Prostate gland (tissue), 2 donors: ENCODE measurements around the gene THAP9. TPM values are rescaled to one million over a fixed set of nuclear protein-coding genes. Genes with fewer than 3 reads are reported as not detected.

Experiments
- DNase-seq: peaks from one replicate; pipeline ENCODE4 v3.0.0-alpha.2; 2019; ENCODE audit warnings: low spot score
- H3K27ac ChIP-seq, 2 donors: fragments of 200-600 bp; sonication (generic); 2 replicates each; pipeline ENCODE4 v1.5.1; 2017 to 2019
- H3K27me3 ChIP-seq: fragments of 200-600 bp; sonication (generic); replicated peaks from 2 replicates; pipeline ENCODE4 v1.5.1; 2019; ENCODE audit not compliant: insufficient read depth
- H3K36me3 ChIP-seq, 2 donors: fragments of 200-600 bp; sonication (generic); 1 replicate in 1 of 2; 2 replicates in 1 of 2; pipeline versions ENCODE4 v1.5.1 to v1.8.1; 2017 to 2019
- H3K4me1 ChIP-seq: fragments of 200-600 bp; sonication (generic); replicated peaks from 2 replicates; pipeline ENCODE4 v1.5.1; 2019
- H3K4me3 ChIP-seq, 2 donors: fragments of 200-600 bp; sonication (generic); 2 replicates each; pipeline ENCODE4 v1.5.1; 2017 to 2019
- H3K9me3 ChIP-seq: fragments of 200-600 bp; sonication (generic); 2 replicates; pipeline ENCODE4 v1.5.1; 2017
- POLR2A ChIP-seq: fragments of 450-650 bp; IDR thresholded peaks from one replicate; pipeline ENCODE4 v1.6.1; 2016; ENCODE audit warnings: antibody characterized with exemption, mild to moderate bottlenecking
- POLR2AphosphoS5 ChIP-seq: sonication (generic); formaldehyde crosslinking; IDR thresholded peaks from one replicate; pipeline ENCODE4 v1.6.1; 2017; ENCODE audit warnings: antibody characterized with exemption
- WGBS: methylation state at CpG from one replicate; pipeline ENCODE4 v1.1.5; 2018; 5-methylcytosine and 5-hydroxymethylcytosine counted together
- intact Hi-C: fragments of 100-400 bp; cut with DNase I; formaldehyde crosslinking; loops from one replicate; pipeline ENCODE4 v1.14.2; 2022
- small RNA-seq, 2 donors: library from RNA; depleted of rRNA; stranded (forward); fragments of <200 nt; gene quantifications; one replicate each; pipeline ENCODE3, GENCODE V24; 2016
- total RNA-seq, 2 donors: library from RNA; depleted of rRNA; stranded (reverse); fragments of >200 nt; gene quantifications; one replicate each; pipeline ENCODE4 v1.1.0, GENCODE V29; 2016
- TF ChIP-seq, protein P1 (sequence below), 4 experiments: fragments of 200-600 bp in 2 of 4; fragments of 450-650 bp in 2 of 4; sonication (generic) in 2 of 4; IDR thresholded peaks; 1 replicate in 3 of 4; 2 replicates in 1 of 4; pipeline ENCODE4 v1.5.1; 2016 to 2019; ENCODE audit warnings: antibody characterized with exemption in 4 of 4, mild to moderate bottlenecking in 2 of 4, moderate library complexity in 2 of 4

Gene THAP9
- total RNA-seq, 2 donors from 2014 or later, result 7.6 to 8.6 TPM

DNA sequence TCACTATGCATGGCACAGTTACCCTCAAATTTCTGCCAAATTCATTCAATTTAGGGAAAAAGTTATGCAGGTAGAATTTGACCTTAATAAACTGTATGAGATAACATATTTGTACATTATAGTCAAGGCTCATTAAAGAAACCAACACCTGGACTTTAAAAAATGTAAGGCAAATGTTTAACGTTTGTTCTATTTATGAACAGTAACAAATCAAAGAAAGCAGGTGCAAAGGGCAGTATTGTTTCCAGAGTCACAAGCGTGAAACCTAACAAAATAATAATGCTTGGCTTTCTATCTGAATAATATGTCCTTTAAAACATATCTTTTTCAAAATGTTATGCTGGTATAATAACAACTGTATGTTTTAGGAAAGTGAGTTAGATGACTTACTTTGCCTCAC, 68.9 kb downstream of the THAP9 start:
- 92% methylated on average over 2 of the region's 2 CpGs for WGBS
- TF ChIP-seq, protein P1, sequence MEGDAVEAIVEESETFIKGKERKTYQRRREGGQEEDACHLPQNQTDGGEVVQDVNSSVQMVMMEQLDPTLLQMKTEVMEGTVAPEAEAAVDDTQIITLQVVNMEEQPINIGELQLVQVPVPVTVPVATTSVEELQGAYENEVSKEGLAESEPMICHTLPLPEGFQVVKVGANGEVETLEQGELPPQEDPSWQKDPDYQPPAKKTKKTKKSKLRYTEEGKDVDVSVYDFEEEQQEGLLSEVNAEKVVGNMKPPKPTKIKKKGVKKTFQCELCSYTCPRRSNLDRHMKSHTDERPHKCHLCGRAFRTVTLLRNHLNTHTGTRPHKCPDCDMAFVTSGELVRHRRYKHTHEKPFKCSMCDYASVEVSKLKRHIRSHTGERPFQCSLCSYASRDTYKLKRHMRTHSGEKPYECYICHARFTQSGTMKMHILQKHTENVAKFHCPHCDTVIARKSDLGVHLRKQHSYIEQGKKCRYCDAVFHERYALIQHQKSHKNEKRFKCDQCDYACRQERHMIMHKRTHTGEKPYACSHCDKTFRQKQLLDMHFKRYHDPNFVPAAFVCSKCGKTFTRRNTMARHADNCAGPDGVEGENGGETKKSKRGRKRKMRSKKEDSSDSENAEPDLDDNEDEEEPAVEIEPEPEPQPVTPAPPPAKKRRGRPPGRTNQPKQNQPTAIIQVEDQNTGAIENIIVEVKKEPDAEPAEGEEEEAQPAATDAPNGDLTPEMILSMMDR (IDR thresholded peaks at IDR 0.05), result no peak
- TF ChIP-seq POLR2AphosphoS5, result no peak
- no peak for TF ChIP-seq POLR2A

More for the DNA sequence above, 68.9 kb downstream of the THAP9 start:
- Histone ChIP-seq H3K4me3 (no peak overlapping the region), H3K4me1 (no peaks in the 10 kb centered on the region), H3K27me3 (no peaks in the 10 kb centered on the region), H3K36me3 (no peaks in the 10 kb centered on the region), H3K27ac (no peak overlapping the region), H3K9me3 (no peaks in the 10 kb centered on the region)
- intact Hi-C loops, result no loop called here
- DNase-seq, result no peak

Small RNA genes within 50 kb of the gene (small RNA-seq; reads per million reads assigned to genes)
- gene RF00019, result 0 reads per million in 2 donors

Other genes starting within 250 kb of the THAP9 start
- gene SCD5, start 101.9 kb upstream of the THAP9 start, total RNA-seq, result 100 to 1,000 TPM in 1 of 2 donors, 10 to 100 TPM in 1; 24.0 to 122 TPM
- gene SEC31A, start 9.6 kb upstream of the THAP9 start, total RNA-seq, result 100 to 1,000 TPM; 191 to 196 TPM
- gene LIN54, start 110.1 kb downstream of the THAP9 start, total RNA-seq, result 10 to 100 TPM in 1 of 2 donors, 1 to 10 TPM in 1; 9.7 to 13.9 TPM
- gene COPS4, start 134.4 kb downstream of the THAP9 start, total RNA-seq, result 10 to 100 TPM; 50.5 to 56.9 TPM
- gene PLAC8, start 214.0 kb downstream of the THAP9 start, total RNA-seq, result 1 to 10 TPM; 2.6 to 3.9 TPM